ENCODE data around the gene BCLAF1. TPM values are rescaled to one million over a fixed set of nuclear protein-coding genes. Genes with fewer than 3 reads are reported as not detected.

Gene BCLAF1
- polyA plus RNA-seq, 3 donors = 32.5 to 75.8 (median 47.0) TPM

DNA sequence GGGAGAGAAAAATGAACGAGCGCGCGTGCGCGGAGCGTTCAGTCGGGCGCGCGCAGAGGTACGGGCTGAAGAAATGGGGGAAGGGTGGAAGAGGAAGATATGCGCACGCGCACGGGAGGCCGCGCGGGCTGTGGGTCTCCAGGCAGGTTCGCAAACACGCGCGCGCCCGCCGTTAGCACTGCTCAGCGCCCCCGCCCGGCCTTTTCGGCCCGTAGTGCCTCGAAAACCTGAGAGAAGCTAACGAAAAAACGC is 393 bp downstream of the BCLAF1 start:
- H3K4me1 ChIP-seq (ENCODE audit: control insufficient read depth in 1 of 2, insufficient read depth in 2 of 2, low read length in 2 of 2) = peaks cover 37 to 59% of the 10 kb centered on the region in 2 donors
- peak overlapping the region; percentile 75 to 81 (median 76) for H3K4me3 ChIP-seq (replicated peaks in 1 of 3; ENCODE audit: low read depth in 2 of 3, low read length in 3 of 3)
- WGBS (ENCODE audit: insufficient coverage) = under 1% methylated on average over 34 of the region's 34 CpGs
- peak overlapping the region; percentile 80 for H3K4me2 ChIP-seq (replicated peaks; ENCODE audit: extremely low read depth, low read length, poor library complexity, severe bottlenecking)
- Mint-ChIP-seq H3K27ac (peak overlapping the region; percentile 100), H3K4me1 (peaks cover 51% of the 10 kb centered on the region), H3K4me3 (peak overlapping the region; percentile 96 to 100), H3K27me3 (ENCODE audit: low read depth in 3 of 3) (peaks cover 0 to 3% (median 0%) of the 10 kb centered on the region in 3 donors), H3K36me3 (peaks cover 2 to 20% of the 10 kb centered on the region in 2 donors), H3K9me3 (peaks cover 0 to 2% (median 0%) of the 10 kb centered on the region in 7 donors)
- peak overlapping the region; percentile 99 to 100 for H3K27ac ChIP-seq (ENCODE audit: low read depth in 1 of 2, low read length in 2 of 2)
- intact Hi-C loops (cut with micrococcal nuclease) = loop anchor here in 1 of 2 donors (5.0 to 10.0 kb wide), 2 partner anchors 37 to 496 kb away; partner anchors contain the start of gene MTFR2
- H3K9me3 ChIP-seq (replicated peaks in 1 of 2; ENCODE audit: control insufficient read depth in 1 of 2, insufficient read depth in 1 of 2, low read length in 2 of 2) = no peaks in the 10 kb centered on the region
- TF ChIP-seq, protein P1, sequence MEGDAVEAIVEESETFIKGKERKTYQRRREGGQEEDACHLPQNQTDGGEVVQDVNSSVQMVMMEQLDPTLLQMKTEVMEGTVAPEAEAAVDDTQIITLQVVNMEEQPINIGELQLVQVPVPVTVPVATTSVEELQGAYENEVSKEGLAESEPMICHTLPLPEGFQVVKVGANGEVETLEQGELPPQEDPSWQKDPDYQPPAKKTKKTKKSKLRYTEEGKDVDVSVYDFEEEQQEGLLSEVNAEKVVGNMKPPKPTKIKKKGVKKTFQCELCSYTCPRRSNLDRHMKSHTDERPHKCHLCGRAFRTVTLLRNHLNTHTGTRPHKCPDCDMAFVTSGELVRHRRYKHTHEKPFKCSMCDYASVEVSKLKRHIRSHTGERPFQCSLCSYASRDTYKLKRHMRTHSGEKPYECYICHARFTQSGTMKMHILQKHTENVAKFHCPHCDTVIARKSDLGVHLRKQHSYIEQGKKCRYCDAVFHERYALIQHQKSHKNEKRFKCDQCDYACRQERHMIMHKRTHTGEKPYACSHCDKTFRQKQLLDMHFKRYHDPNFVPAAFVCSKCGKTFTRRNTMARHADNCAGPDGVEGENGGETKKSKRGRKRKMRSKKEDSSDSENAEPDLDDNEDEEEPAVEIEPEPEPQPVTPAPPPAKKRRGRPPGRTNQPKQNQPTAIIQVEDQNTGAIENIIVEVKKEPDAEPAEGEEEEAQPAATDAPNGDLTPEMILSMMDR (IDR thresholded peaks at IDR 0.05) = no peak
- peaks cover 47% of the 10 kb centered on the region for H4K20me1 ChIP-seq (ENCODE audit: insufficient read depth, low read length)
- no peak overlapping the region for H2AFZ ChIP-seq (ENCODE audit: insufficient read depth, low read depth, low read length, poor library complexity, severe bottlenecking)
- H3K79me2 ChIP-seq (ENCODE audit: insufficient read depth, low read length) = peaks cover 53% of the 10 kb centered on the region
- H3K36me3 ChIP-seq (replicated peaks in 1 of 2; ENCODE audit: control insufficient read depth in 1 of 2, insufficient read depth in 2 of 2, low read length in 2 of 2) = no peaks in the 10 kb centered on the region
- H3K27me3 ChIP-seq (ENCODE audit: control insufficient read depth in 2 of 2, insufficient read depth in 2 of 2, low read length in 2 of 2) = no peaks in the 10 kb centered on the region
- peak overlapping the region; percentile 98 for H3K9ac ChIP-seq (ENCODE audit: insufficient read depth, low read length, poor library complexity, severe bottlenecking)
- peak; percentile 91 to 94 (median 94) for DNase-seq

DNA sequence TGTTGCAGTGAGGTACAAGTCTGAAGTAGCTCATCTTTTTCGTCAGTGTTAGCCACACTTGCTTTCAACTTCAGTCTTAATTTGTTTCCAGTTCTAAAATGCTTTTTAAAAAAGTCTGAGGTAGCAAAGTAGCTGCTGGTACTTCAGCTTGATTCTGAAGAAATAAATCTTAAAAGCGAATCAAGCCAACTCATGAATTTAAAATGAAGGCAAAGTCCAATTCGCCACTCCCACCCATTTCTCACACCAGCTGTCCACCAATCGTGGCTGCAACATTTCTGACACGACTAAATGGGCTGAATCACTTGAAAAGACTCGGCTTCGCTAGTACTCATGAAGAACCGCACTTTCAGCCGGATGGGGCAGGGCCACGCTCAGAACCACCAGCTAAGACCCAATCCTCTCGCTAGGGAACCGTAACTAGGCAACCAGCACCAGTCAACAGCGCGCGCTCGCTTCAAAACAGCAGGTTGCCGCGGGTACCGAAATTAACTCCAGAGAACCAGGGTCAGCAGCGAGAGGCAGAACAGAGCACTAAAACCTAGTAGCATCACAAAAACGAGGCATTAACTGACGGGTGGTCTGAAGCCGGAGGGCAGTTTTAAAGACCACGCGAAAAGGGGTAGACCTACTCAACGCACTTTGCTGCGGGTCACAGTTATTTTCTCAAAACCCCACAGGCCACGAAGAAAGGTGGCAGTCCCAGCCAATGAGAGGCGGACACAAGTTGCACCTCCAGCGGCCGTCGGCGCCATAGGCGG is 900 bp downstream of the BCLAF1 start:
- H4K20me1 ChIP-seq (ENCODE audit: insufficient read depth, low read length) = peaks cover 52% of the 10 kb centered on the region
- H3K27me3 Mint-ChIP-seq (ENCODE audit: low read depth in 3 of 3) = peaks cover 0 to 3% (median 0%) of the 10 kb centered on the region in 3 donors
- TF ChIP-seq, protein P1 (IDR thresholded peaks at IDR 0.05) = peak; percentile 30

More for the DNA sequence above, 900 bp downstream of the BCLAF1 start:
- intact Hi-C loops (cut with micrococcal nuclease) = loop anchor here in 1 of 2 donors (5.0 to 10.0 kb wide), 2 partner anchors 36 to 496 kb away; partner anchors contain the start of gene MTFR2
- Mint-ChIP-seq H3K9me3 (peaks cover 0 to 2% (median 0%) of the 10 kb centered on the region in 7 donors), H3K4me3 (peak overlapping the region; percentile 96 to 100), H3K36me3 (peaks cover 2 to 20% of the 10 kb centered on the region in 2 donors), H3K27ac (peak overlapping the region; percentile 100), H3K4me1 (peaks cover 54% of the 10 kb centered on the region)
- WGBS (ENCODE audit: insufficient coverage) = 0% methylated on average over 31 of the region's 34 CpGs
- Histone ChIP-seq H3K36me3 (replicated peaks in 1 of 2; ENCODE audit: control insufficient read depth in 1 of 2, insufficient read depth in 2 of 2, low read length in 2 of 2) (no peaks in the 10 kb centered on the region), H2AFZ (ENCODE audit: insufficient read depth, low read depth, low read length, poor library complexity, severe bottlenecking) (no peak overlapping the region), H3K27me3 (ENCODE audit: control insufficient read depth in 2 of 2, insufficient read depth in 2 of 2, low read length in 2 of 2) (no peaks in the 10 kb centered on the region), H3K9me3 (replicated peaks in 1 of 2; ENCODE audit: control insufficient read depth in 1 of 2, insufficient read depth in 1 of 2, low read length in 2 of 2) (no peaks in the 10 kb centered on the region), H3K9ac (ENCODE audit: insufficient read depth, low read length, poor library complexity, severe bottlenecking) (peak overlapping the region; percentile 98), H3K27ac (ENCODE audit: low read depth in 1 of 2, low read length in 2 of 2) (peak overlapping the region; percentile 99 to 100), H3K4me2 (replicated peaks; ENCODE audit: extremely low read depth, low read length, poor library complexity, severe bottlenecking) (peak overlapping the region; percentile 80), H3K4me3 (replicated peaks in 1 of 3; ENCODE audit: low read depth in 2 of 3, low read length in 3 of 3) (peak overlapping the region; percentile 75 to 81 (median 76)), H3K79me2 (ENCODE audit: insufficient read depth, low read length) (peaks cover 58% of the 10 kb centered on the region), H3K4me1 (ENCODE audit: control insufficient read depth in 1 of 2, insufficient read depth in 2 of 2, low read length in 2 of 2) (peaks cover 37 to 62% of the 10 kb centered on the region in 2 donors)
- DNase-seq = peak; percentile 98 to 99 (median 98)
